PFSK-1 (cell line): ENCODE data around the gene TEX10.

Source experiments
- FOXP2 ChIP-seq: optimal IDR thresholded peaks from 2 replicates; pipeline ENCODE3; 2011; ENCODE audit warnings: borderline replicate concordance, control low read depth, inconsistent platforms; ENCODE audit not compliant: insufficient read depth; ENCODE audit errors: extremely low read length, extremely low read depth
- POLR2AphosphoS5 ChIP-seq: IDR thresholded peaks from 2 replicates; pipeline ENCODE4 v1.6.1; 2012; ENCODE audit warnings: low read depth, mild to moderate bottlenecking, control low read depth, low read length, moderate library complexity
- SIN3A ChIP-seq: IDR thresholded peaks from 2 replicates; pipeline ENCODE4 v1.6.1; 2012; ENCODE audit warnings: mild to moderate bottlenecking, low read length, moderate library complexity, borderline replicate concordance; ENCODE audit not compliant: insufficient read depth
- TAF1 ChIP-seq: IDR thresholded peaks from 2 replicates; pipeline ENCODE4 v1.6.1; 2012; ENCODE audit warnings: low read length, control low read depth, borderline replicate concordance; ENCODE audit not compliant: insufficient read depth
- TF ChIP-seq, protein P1 (sequence below), 2 experiments: IDR thresholded peaks; 2 replicates each; pipeline versions ENCODE4 v1.6.1 to v1.8.0; 2011 to 2012; ENCODE audit warnings: low read depth in 2 of 2, low read length in 2 of 2, control low read depth in 1 of 2, inconsistent platforms in 1 of 2, mild to moderate bottlenecking in 1 of 2, moderate library complexity in 1 of 2; ENCODE audit not compliant: insufficient read depth in 1 of 2

TEX10 gene

GRCh38 chr9:100394816-100395215 lies 42.1 kb upstream of the TEX10 start:
- TF ChIP-seq FOXP2 (no peak), TAF1 (no peak), POLR2AphosphoS5 (no peak), SIN3A (no peak)
- TF ChIP-seq, protein P1, sequence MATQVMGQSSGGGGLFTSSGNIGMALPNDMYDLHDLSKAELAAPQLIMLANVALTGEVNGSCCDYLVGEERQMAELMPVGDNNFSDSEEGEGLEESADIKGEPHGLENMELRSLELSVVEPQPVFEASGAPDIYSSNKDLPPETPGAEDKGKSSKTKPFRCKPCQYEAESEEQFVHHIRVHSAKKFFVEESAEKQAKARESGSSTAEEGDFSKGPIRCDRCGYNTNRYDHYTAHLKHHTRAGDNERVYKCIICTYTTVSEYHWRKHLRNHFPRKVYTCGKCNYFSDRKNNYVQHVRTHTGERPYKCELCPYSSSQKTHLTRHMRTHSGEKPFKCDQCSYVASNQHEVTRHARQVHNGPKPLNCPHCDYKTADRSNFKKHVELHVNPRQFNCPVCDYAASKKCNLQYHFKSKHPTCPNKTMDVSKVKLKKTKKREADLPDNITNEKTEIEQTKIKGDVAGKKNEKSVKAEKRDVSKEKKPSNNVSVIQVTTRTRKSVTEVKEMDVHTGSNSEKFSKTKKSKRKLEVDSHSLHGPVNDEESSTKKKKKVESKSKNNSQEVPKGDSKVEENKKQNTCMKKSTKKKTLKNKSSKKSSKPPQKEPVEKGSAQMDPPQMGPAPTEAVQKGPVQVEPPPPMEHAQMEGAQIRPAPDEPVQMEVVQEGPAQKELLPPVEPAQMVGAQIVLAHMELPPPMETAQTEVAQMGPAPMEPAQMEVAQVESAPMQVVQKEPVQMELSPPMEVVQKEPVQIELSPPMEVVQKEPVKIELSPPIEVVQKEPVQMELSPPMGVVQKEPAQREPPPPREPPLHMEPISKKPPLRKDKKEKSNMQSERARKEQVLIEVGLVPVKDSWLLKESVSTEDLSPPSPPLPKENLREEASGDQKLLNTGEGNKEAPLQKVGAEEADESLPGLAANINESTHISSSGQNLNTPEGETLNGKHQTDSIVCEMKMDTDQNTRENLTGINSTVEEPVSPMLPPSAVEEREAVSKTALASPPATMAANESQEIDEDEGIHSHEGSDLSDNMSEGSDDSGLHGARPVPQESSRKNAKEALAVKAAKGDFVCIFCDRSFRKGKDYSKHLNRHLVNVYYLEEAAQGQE (IDR thresholded peaks at IDR 0.05; ENCODE audit: insufficient read depth in 1 of 2, low read depth in 2 of 2, low read length in 2 of 2) = no peak

- TF ChIP-seq SIN3A (no peak), FOXP2 (no peak), TAF1 (no peak), POLR2AphosphoS5 (no peak)
- TF ChIP-seq, protein P1 (IDR thresholded peaks at IDR 0.05; ENCODE audit: insufficient read depth in 1 of 2, low read depth in 2 of 2, low read length in 2 of 2) = no peak
Measured at GRCh38 chr9:100394032-100394695, 41.4 kb upstream of the TEX10 start.

- TF ChIP-seq POLR2AphosphoS5 (no peak), FOXP2 (no peak), TAF1 (no peak), SIN3A (no peak)
- TF ChIP-seq, protein P1 (IDR thresholded peaks at IDR 0.05; ENCODE audit: insufficient read depth in 1 of 2, low read depth in 2 of 2, low read length in 2 of 2) = no peak
Measured at GRCh38 chr9:100379862-100380261, 27.1 kb upstream of the TEX10 start.

DNA sequence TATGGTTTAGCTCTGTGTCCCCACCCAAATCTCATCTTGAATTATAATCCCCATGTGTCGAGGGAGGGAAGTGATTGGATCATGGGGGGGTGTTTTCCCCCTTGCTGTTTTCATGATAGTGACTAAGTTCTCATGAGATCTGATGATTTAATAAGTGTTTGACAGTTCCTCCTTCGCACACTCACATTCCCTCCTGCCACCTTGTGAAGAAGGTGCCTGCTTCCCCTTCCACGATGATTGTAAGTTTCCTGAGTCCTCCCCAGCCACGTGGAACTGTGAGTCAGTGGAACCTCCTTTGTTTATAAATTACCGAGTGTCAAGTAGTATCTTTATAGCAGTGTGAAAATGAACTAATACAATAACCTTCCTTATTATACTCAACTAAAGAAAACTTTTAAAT lies 24.3 kb upstream of the TEX10 start:
- TF ChIP-seq SIN3A (no peak), TAF1 (no peak), POLR2AphosphoS5 (no peak), FOXP2 (no peak)
- TF ChIP-seq, protein P1 (IDR thresholded peaks at IDR 0.05; ENCODE audit: insufficient read depth in 1 of 2, low read depth in 2 of 2, low read length in 2 of 2) = no peak

DNA sequence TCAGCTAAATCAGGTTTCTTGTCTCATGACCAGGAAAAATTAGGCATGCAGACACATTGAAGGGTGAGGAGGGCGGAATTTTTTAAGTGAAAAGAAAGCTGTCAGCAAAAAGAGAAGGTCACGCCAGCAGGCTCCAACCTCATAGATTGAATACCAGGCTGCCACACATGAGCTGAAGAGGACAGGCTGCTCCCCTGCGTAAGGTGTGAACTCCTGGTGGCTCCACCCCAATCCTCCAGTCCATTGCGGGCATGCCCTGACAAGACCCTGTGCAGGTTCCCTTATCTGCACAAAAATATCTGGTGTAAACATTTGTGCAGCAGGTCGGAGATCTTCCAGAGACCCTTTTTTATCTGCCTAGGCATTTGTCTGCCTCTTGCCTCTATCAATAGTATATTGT lies 22.9 kb upstream of the TEX10 start:
- TF ChIP-seq, protein P1 (IDR thresholded peaks at IDR 0.05; ENCODE audit: insufficient read depth in 1 of 2, low read depth in 2 of 2, low read length in 2 of 2) = no peak
- TF ChIP-seq POLR2AphosphoS5 (no peak), SIN3A (no peak), TAF1 (no peak), FOXP2 (no peak)
